GM12878 (cell line): ENCODE results near the gene USE1. TPM values are rescaled to one million over a fixed set of nuclear protein-coding genes. Genes with fewer than 3 reads are reported as not detected.

Experiments
- ATAC-seq: fragments of 200-7000 bp; cut with Tn5 transposase; 3 replicates; pipeline ENCODE4 v1.9.1; 2020; ENCODE audit warnings: mild to moderate bottlenecking, moderate library complexity
- BruUV-seq: library from RNA; stranded (reverse); fragments of 400-500 nt; replicated peaks from 2 replicates; lab custom pipeline; 2021; lab: Mats Ljungman, UMichigan
- CTCF ChIA-PET: fragments of 300-600 bp; sonication (Branson Sonifier 250); formaldehyde crosslinking; extraction: SDS; loops from one replicate; lab custom pipeline; 2021; ENCODE audit warnings: inconsistent platforms; lab: Yijun Ruan, JAX
- POLR2A ChIA-PET: fragments of 350-600 bp; formaldehyde crosslinking; extraction: SDS; loops from one replicate; lab custom pipeline; 2021; ENCODE audit warnings: inconsistent platforms; lab: Charles Lee
- RAD21 ChIA-PET: fragments of 300-600 bp; sonication (Branson Sonifier 250); formaldehyde crosslinking; loops from one replicate; lab custom pipeline; 2023; ENCODE audit warnings: antibody characterized with exemption; ENCODE audit not compliant: unreplicated experiment; lab: Charles Lee
- SMC1A ChIA-PET: fragments of 300-600 bp; sonication (Branson Sonifier 250); formaldehyde crosslinking; loops from one replicate; lab custom pipeline; 2023; ENCODE audit not compliant: unreplicated experiment, uncharacterized antibody; lab: Charles Lee
- DNase-seq: peaks from one replicate; pipeline ENCODE4 v3.0.0-alpha.2; 2011; ENCODE audit warnings: low read depth, low spot score
- FAIRE-seq: peaks from 3 replicates; lab custom pipeline; 2011; peaks lifted over from hg19 to GRCh38; lab: Jason Lieb, UNC
- H2AFZ ChIP-seq: 2 replicates; pipeline ENCODE4 v1.6.0; 2011; ENCODE audit warnings: low read depth, low read length, control low read depth; ENCODE audit not compliant: control insufficient read depth
- H3K27ac ChIP-seq: 2 replicates; pipeline ENCODE4 v1.5.1; 2011; ENCODE audit warnings: control low read depth; ENCODE audit not compliant: control insufficient read depth, insufficient read depth
- H3K27me3 ChIP-seq, 2 experiments: replicated peaks in 1 of 2; 2 replicates each; pipeline versions ENCODE4 v1.6.0 to v1.6.1; 2011; ENCODE audit warnings: low read length in 1 of 2; ENCODE audit not compliant: control insufficient read depth in 2 of 2, insufficient read depth in 2 of 2
- H3K36me3 ChIP-seq, 2 experiments: 2 replicates each; pipeline ENCODE4 v1.5.1; 2011; ENCODE audit warnings: low read length in 1 of 2; ENCODE audit not compliant: control insufficient read depth in 2 of 2, insufficient read depth in 2 of 2
- H3K4me1 ChIP-seq: 2 replicates; pipeline ENCODE4 v1.6.1; 2011; ENCODE audit warnings: mild to moderate bottlenecking, low read length, moderate library complexity, mixed read lengths; ENCODE audit not compliant: control insufficient read depth, insufficient read depth
- H3K4me2 ChIP-seq: 2 replicates; pipeline ENCODE4 v1.6.0; 2011; ENCODE audit warnings: control low read depth; ENCODE audit not compliant: control insufficient read depth, insufficient read depth
- H3K4me3 ChIP-seq: fragments of 200-600 bp; sonication (generic); 2 replicates; pipeline ENCODE4 v1.5.1; 2016
- H3K79me2 ChIP-seq: 2 replicates; pipeline ENCODE4 v1.6.0; 2011; ENCODE audit warnings: low read length; ENCODE audit not compliant: control insufficient read depth, insufficient read depth
- H3K9ac ChIP-seq: 2 replicates; pipeline ENCODE4 v1.8.0; 2011; ENCODE audit warnings: low read length, control low read depth, mixed read lengths; ENCODE audit not compliant: control insufficient read depth, insufficient read depth
- H3K9me3 ChIP-seq: replicated peaks from 3 replicates; pipeline ENCODE4 v1.5.1; 2011; ENCODE audit warnings: mild to moderate bottlenecking, low read length; ENCODE audit not compliant: control insufficient read depth, insufficient read depth
- H4K20me1 ChIP-seq: 2 replicates; pipeline ENCODE4 v1.6.0; 2011; ENCODE audit not compliant: control insufficient read depth, insufficient read depth
- ATF7 ChIP-seq: fragments of 450-650 bp; IDR thresholded peaks from 2 replicates; pipeline ENCODE4 v1.6.1; 2016; ENCODE audit warnings: low read depth, mild to moderate bottlenecking
- EZH2 ChIP-seq: IDR thresholded peaks from 2 replicates; pipeline ENCODE4 v1.6.1; 2012; ENCODE audit warnings: low read depth, mild to moderate bottlenecking, control low read depth, inconsistent platforms, low read length, borderline replicate concordance; ENCODE audit not compliant: control insufficient read depth
- HCFC1 ChIP-seq: fragments of 150-350 bp; IDR thresholded peaks from 2 replicates; pipeline ENCODE4 v1.6.1; 2014; ENCODE audit warnings: low read length
- HDGF ChIP-seq: fragments of 450-650 bp; IDR thresholded peaks from 2 replicates; pipeline ENCODE4 v1.6.1; 2016; ENCODE audit warnings: antibody characterized with exemption
- IRF4 ChIP-seq: IDR thresholded peaks from 2 replicates; pipeline ENCODE4 v1.6.1; 2011; ENCODE audit warnings: low read depth, low read length
- MTA3 ChIP-seq: IDR thresholded peaks from 2 replicates; pipeline ENCODE4 v1.6.1; 2012; ENCODE audit warnings: low read length, inconsistent platforms, borderline replicate concordance
- POLR2A ChIP-seq: IDR thresholded peaks from 2 replicates; pipeline ENCODE4 v1.6.1; 2011; ENCODE audit warnings: low read depth, mild to moderate bottlenecking, low read length
- POLR2AphosphoS5 ChIP-seq: IDR thresholded peaks from 2 replicates; pipeline ENCODE4 v1.6.1; 2011; ENCODE audit warnings: mild to moderate bottlenecking, low read length, inconsistent platforms
- RAD21 ChIP-seq: IDR thresholded peaks from 2 replicates; pipeline ENCODE4 v1.6.1; 2011; ENCODE audit warnings: mild to moderate bottlenecking, low read depth, low read length, moderate library complexity; ENCODE audit not compliant: insufficient read depth
- RFX5 ChIP-seq: IDR thresholded peaks from 2 replicates; pipeline ENCODE4 v1.6.1; 2011; ENCODE audit warnings: low read depth, low read length, improper control_type of control experiment
- ZBED1 ChIP-seq: IDR thresholded peaks from 2 replicates; pipeline ENCODE4 v1.6.1; 2016; ENCODE audit warnings: borderline replicate concordance
- ZNF622 ChIP-seq: fragments of 450-650 bp; IDR thresholded peaks from 2 replicates; pipeline ENCODE4 v1.6.1; 2017; ENCODE audit warnings: mild to moderate bottlenecking, inconsistent platforms
- WGBS: methylation state at CpG from one replicate; pipeline ENCODE4 v1.1.6; 2016; ENCODE audit warnings: low lambda C conversion rate; ENCODE audit not compliant: insufficient replicate concordance, insufficient coverage; ENCODE audit errors: missing lambda C conversion rate; 5-methylcytosine and 5-hydroxymethylcytosine counted together
- in situ Hi-C: fragments of 300-500 bp; cut with MboI; formaldehyde crosslinking; loops from 9 replicates; pipeline ENCODE4 v1.14.3; 2018; ENCODE audit warnings: mixed read lengths
- intact Hi-C: fragments of 100-400 bp; cut with micrococcal nuclease; formaldehyde crosslinking; loops from one replicate; pipeline ENCODE4 v1.14.2; 2022; ENCODE audit not compliant: unreplicated experiment
- polyA plus RNA-seq, 11 experiments: library from polyadenylated mRNA; depleted of rRNA in 4 of 11; unstranded in 6 of 11; stranded (reverse) in 5 of 11; fragments of >200 nt; fragmentation: Nextera tagmentation in 4 of 11; fragmentation: Illumina TruSeq in 1 of 11; extraction: Ambion mirVana in 4 of 11; extraction: Trizol in 1 of 11; gene quantifications; 1 replicate in 1 of 11; 2 replicates in 10 of 11; pipeline versions ENCODE4 v1.2.1 to v1.2.3, GENCODE V29; 2011 to 2016; ENCODE audit warnings: inconsistent platforms in 2 of 11, missing spikeins in 2 of 11, low read depth in 1 of 11
- total RNA-seq, 4 experiments: library from RNA; depleted of rRNA in 3 of 4; stranded (reverse); fragments of >200 nt in 3 of 4; fragmentation: Illumina TruSeq in 1 of 4; extraction: Trizol in 1 of 4; gene quantifications; 2 replicates each; pipeline versions ENCODE4 v1.2.1 to v1.2.3, GENCODE V29; 2013 to 2021
- TF ChIP-seq, protein P1 (sequence below): IDR thresholded peaks from 2 replicates; pipeline ENCODE4 v1.6.1; 2011; ENCODE audit warnings: low read depth, mild to moderate bottlenecking, low read length, moderate library complexity, borderline replicate concordance; ENCODE audit errors: extremely low read depth
- TF ChIP-seq, protein P2 (sequence below): IDR thresholded peaks from 2 replicates; pipeline ENCODE4 v1.6.1; 2012; ENCODE audit warnings: low read depth, low read length, improper control_type of control experiment
- TF ChIP-seq, protein P3 (sequence below): fragments of 450-650 bp; IDR thresholded peaks from 2 replicates; pipeline ENCODE4 v1.6.1; 2017; ENCODE audit warnings: borderline replicate concordance
- TF ChIP-seq, protein P4 (sequence below): fragments of 450-650 bp; IDR thresholded peaks from 2 replicates; pipeline ENCODE4 v1.6.1; 2018; ENCODE audit warnings: borderline replicate concordance, mild to moderate bottlenecking; ENCODE audit not compliant: partially characterized antibody

Gene USE1
- total and polyA plus RNA-seq, 10 of the 15 experiments (the other 5 are each of a cell fraction or from before 2014, with no cell fraction given): 9.7 to 24.0 (median 16.1) TPM

DNA sequence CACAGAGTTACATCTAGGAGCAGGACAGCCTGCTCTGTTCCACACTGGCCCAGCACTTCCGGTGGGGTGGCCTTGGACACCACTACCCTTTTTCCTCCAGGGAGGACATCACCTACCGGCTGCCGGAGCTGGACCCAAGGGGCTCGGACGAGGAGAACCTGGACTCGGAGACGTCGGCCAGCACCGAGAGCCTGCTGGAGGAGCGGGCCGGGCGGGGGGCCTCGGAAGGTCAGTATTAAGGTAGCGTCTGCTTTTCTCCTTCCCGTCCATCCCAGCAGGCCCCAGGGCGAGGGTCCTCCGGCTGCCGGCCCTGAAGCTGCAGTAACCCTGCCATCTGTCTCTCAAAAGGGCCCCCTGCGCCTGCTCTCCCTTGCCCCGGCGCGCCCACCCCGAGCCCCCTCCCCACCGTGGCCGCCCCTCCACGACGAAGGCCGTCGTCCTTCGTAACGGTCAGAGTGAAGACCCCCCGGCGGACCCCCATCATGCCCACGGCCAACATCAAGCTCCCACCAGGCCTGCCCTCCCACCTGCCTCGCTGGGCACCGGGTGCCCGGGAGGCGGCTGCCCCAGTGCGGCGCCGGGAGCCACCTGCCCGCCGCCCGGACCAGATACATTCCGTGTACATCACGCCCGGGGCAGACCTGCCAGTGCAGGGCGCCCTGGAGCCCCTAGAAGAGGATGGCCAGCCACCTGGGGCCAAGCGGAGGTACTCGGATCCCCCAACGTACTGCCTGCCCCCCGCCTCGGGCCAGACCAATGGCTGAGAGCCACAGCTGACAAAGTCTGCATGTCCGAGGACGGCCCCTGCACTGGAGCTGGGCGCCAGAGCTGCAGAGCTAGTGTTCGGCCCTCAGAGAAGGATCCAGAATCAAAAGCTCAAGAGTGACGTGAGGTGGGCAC, 3.4 kb upstream of the USE1 start (continued):
- TF ChIP-seq, protein P1, sequence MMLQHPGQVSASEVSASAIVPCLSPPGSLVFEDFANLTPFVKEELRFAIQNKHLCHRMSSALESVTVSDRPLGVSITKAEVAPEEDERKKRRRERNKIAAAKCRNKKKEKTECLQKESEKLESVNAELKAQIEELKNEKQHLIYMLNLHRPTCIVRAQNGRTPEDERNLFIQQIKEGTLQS: no peak
- TF ChIP-seq ATF7 (no peak), RFX5 (no peak), RAD21 (no peak), ZBED1 (no peak)
- TF ChIP-seq, protein P2, sequence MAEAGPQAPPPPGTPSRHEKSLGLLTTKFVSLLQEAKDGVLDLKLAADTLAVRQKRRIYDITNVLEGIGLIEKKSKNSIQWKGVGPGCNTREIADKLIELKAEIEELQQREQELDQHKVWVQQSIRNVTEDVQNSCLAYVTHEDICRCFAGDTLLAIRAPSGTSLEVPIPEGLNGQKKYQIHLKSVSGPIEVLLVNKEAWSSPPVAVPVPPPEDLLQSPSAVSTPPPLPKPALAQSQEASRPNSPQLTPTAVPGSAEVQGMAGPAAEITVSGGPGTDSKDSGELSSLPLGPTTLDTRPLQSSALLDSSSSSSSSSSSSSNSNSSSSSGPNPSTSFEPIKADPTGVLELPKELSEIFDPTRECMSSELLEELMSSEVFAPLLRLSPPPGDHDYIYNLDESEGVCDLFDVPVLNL: no peak

DNA sequence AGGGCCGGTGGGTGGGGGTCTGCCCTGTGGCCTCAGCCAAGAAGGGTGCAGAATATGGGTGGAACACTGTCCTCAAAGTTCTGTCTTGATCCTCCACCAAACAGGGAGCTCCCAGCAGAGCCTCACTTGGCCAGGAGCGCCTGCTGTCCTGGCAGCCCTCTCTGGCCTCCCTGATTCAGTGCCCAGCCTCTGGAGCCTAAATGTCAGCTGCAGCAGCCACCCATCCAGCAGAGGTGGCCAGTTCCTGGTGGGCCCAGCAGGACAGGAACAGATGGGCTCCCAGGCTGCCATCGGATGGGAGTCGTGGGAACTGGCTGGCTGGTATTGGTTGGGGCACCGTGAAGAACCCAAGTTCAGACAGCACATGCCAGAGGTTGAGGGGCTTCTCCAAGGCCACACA, 1.8 kb upstream of the USE1 start:
- no peaks in the 10 kb centered on the region for H3K9me3 ChIP-seq
- H3K27ac ChIP-seq: no peak overlapping the region
- RAD21 ChIA-PET: no interaction called here
- H3K36me3 ChIP-seq: peaks cover 10 to 27% of the 10 kb centered on the region in 2 experiments; a peak in 3 of 4 replicates
- H4K20me1 ChIP-seq: no peaks in the 10 kb centered on the region
- H3K27me3 ChIP-seq: no peaks in the 10 kb centered on the region
- no peaks in the 10 kb centered on the region; the same call in 1 of the 2 replicates for H3K79me2 ChIP-seq
- no TSS peak for BruUV-seq
- H3K4me2 ChIP-seq: no peak overlapping the region
- DNase-seq (no peak), FAIRE-seq (no peak), ATAC-seq (no peak)
- 97% methylated on average over 5 of the region's 5 CpGs for WGBS
- TF ChIP-seq ZNF622 (no peak), MTA3 (no peak), HDGF (no peak), POLR2A (peak; percentile 44), HCFC1 (no peak), EZH2 (no peak), IRF4 (no peak), POLR2AphosphoS5 (peak; percentile 62; the same call in 1 of the 2 replicates)
- TF ChIP-seq, protein P3, sequence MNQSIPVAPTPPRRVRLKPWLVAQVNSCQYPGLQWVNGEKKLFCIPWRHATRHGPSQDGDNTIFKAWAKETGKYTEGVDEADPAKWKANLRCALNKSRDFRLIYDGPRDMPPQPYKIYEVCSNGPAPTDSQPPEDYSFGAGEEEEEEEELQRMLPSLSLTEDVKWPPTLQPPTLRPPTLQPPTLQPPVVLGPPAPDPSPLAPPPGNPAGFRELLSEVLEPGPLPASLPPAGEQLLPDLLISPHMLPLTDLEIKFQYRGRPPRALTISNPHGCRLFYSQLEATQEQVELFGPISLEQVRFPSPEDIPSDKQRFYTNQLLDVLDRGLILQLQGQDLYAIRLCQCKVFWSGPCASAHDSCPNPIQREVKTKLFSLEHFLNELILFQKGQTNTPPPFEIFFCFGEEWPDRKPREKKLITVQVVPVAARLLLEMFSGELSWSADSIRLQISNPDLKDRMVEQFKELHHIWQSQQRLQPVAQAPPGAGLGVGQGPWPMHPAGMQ: no peak
- TF ChIP-seq, protein P4, sequence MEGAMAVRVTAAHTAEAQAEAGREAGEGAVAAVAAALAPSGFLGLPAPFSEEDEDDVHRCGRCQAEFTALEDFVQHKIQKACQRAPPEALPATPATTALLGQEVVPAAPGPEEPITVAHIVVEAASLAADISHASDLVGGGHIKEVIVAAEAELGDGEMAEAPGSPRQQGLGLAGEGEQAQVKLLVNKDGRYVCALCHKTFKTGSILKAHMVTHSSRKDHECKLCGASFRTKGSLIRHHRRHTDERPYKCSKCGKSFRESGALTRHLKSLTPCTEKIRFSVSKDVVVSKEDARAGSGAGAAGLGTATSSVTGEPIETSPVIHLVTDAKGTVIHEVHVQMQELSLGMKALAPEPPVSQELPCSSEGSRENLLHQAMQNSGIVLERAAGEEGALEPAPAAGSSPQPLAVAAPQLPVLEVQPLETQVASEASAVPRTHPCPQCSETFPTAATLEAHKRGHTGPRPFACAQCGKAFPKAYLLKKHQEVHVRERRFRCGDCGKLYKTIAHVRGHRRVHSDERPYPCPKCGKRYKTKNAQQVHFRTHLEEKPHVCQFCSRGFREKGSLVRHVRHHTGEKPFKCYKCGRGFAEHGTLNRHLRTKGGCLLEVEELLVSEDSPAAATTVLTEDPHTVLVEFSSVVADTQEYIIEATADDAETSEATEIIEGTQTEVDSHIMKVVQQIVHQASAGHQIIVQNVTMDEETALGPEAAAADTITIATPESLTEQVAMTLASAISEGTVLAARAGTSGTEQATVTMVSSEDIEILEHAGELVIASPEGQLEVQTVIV: no peak
- H3K9ac ChIP-seq: no peak overlapping the region
- intact Hi-C loops (no loop called here), in situ Hi-C loops (no loop called here)
- CTCF ChIA-PET: no interaction called here
- H3K4me1 ChIP-seq: peaks cover 13% of the 10 kb centered on the region
- H2AFZ ChIP-seq: no peak overlapping the region
- no peak overlapping the region for H3K4me3 ChIP-seq
- POLR2A ChIA-PET: no interaction called here
- SMC1A ChIA-PET: no interaction called here
